IgD-negative memory B cell (primary cell): ENCODE results near the gene ALDOB. TPM values are rescaled to one million over a fixed set of nuclear protein-coding genes. Genes with fewer than 3 reads are reported as not detected.
A peak's percentile ranks its signal among the peaks of the same experiment; 100 is the strongest.

ENCODE experiments used
- H3K27ac Mint-ChIP-seq, 3 donors: one replicate each; pipeline ENCODE4 v1.8.0; 2020 to 2022; ENCODE audit warnings: mild to moderate bottlenecking in 3 of 3, mixed read lengths in 3 of 3, moderate library complexity in 1 of 3
- H3K27me3 Mint-ChIP-seq: one replicate; pipeline ENCODE4 v1.8.0; 2021; ENCODE audit warnings: mixed read lengths
- H3K36me3 Mint-ChIP-seq: one replicate; pipeline ENCODE4 v1.8.0; 2020; ENCODE audit warnings: mild to moderate bottlenecking, mixed read lengths
- H3K4me1 Mint-ChIP-seq, 3 donors: one replicate each; pipeline ENCODE4 v1.8.0; 2020 to 2022; ENCODE audit warnings: mixed read lengths in 3 of 3, mild to moderate bottlenecking in 1 of 3
- H3K4me3 Mint-ChIP-seq, 4 donors: one replicate each; pipeline ENCODE4 v1.8.0; 2020 to 2022; ENCODE audit warnings: mild to moderate bottlenecking in 4 of 4, mixed read lengths in 4 of 4, moderate library complexity in 3 of 4
- H3K9me3 Mint-ChIP-seq, 3 donors: one replicate each; pipeline ENCODE4 v1.8.0; 2020 to 2021; ENCODE audit warnings: mixed read lengths in 3 of 3, mild to moderate bottlenecking in 1 of 3
- polyA plus RNA-seq: library from polyadenylated mRNA; unstranded; fragments of 300-500 nt; fragmentation: Illumina TruSeq; gene quantifications from one replicate; pipeline ENCODE4 v1.2.3, GENCODE V29; 2021

Gene ALDOB
- polyA plus RNA-seq, 1 donor from 2014 or later, result 0.31 TPM

DNA sequence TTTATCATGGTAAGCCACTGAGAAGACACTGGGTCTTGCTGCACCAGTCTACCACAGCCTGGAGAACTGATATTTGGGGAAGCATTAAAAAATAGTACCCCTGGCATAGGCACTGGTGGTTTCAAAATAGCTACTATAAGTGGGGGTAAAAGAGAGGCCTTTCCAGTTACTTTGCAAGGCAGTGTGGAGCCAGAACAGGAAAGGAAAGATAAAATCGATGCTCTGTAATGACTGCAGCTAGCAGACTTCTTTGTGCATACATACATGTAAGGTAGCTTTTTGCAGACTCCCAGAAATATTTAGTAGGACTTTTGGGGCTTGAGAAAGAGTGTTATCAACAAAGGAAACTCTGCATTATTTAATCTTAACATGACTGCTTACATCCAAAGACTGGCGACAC lies 31.3 kb upstream of the ALDOB start:
- no peaks in the 10 kb centered on the region for H3K9me3 Mint-ChIP-seq
- H3K27me3 Mint-ChIP-seq, result peaks cover 14% of the 10 kb centered on the region
- no peaks in the 10 kb centered on the region for H3K4me1 Mint-ChIP-seq
- no peak overlapping the region for H3K4me3 Mint-ChIP-seq
- no peak overlapping the region for H3K27ac Mint-ChIP-seq
- H3K36me3 Mint-ChIP-seq, result no peaks in the 10 kb centered on the region

GRCh38 chr9:101465326-101465915 lies 29.8 kb upstream of the ALDOB start:
- Mint-ChIP-seq H3K4me3 (no peak overlapping the region), H3K9me3 (no peaks in the 10 kb centered on the region), H3K27me3 (peaks cover 12% of the 10 kb centered on the region), H3K27ac (no peak overlapping the region), H3K4me1 (no peaks in the 10 kb centered on the region), H3K36me3 (no peaks in the 10 kb centered on the region)

DNA sequence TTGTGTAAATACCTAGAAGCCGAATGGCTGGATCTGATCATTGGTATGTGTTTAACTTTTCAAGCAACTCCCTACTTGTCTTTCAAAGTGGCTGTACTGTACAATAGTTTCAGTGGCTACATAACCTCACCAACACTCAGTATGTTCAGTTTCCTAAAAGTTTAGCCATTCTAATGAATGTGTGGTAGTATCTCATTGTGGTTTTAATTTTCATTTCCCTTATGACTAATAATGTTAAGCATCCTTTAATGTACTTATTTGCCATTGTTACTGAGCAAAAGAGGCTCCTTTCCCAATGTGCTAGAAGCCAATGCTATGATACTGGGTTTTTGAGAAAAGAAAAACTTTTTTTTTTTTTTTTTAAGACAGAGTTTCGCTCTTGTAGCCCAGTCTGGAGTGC lies 27.8 kb upstream of the ALDOB start:
- Mint-ChIP-seq H3K27ac (no peak overlapping the region), H3K9me3 (no peaks in the 10 kb centered on the region), H3K36me3 (no peaks in the 10 kb centered on the region), H3K27me3 (peaks cover 8% of the 10 kb centered on the region), H3K4me3 (no peak overlapping the region), H3K4me1 (no peaks in the 10 kb centered on the region)

DNA sequence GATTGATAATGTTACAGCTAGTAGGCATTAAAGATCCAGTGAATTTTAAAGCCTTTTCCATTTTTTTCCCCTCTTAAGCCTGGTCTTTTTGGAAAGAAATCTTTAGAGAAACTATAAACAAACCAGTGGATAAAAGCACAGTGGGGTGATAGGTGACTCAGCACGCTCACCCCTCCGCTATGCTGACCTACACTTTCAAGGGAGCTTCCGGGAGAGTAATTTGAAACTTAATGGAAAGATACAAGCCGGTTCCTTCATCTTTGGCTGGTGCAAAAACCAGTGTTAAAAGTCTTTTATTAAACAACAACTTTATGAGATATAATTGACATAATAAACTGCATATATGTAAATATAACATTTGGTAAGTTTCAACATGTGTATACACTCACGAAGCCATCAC lies 27.0 kb upstream of the ALDOB start:
- Mint-ChIP-seq H3K36me3 (no peaks in the 10 kb centered on the region), H3K9me3 (no peaks in the 10 kb centered on the region), H3K27me3 (peaks cover 8% of the 10 kb centered on the region), H3K4me1 (no peaks in the 10 kb centered on the region), H3K27ac (no peak overlapping the region), H3K4me3 (no peak overlapping the region)

DNA sequence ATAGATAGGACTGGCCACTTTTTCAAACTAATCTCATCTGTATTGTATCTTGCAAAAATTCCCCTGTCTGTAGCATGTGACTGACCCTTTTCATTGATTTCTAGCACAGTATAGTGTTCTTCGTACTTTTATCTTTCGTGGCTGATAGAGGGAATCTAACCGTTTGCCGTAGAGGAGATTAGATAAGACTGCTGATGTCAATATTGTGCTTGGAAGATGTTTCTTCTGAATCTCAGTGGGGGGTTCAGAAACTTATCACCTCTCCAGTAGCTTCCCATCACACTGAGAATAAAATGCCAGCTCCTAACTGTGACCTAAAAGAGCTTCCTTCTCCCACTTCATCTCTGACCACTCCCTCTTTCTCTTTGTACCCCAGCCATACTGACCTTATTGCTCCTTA lies 25.4 kb upstream of the ALDOB start:
- no peaks in the 10 kb centered on the region for H3K36me3 Mint-ChIP-seq
- no peaks in the 10 kb centered on the region for H3K9me3 Mint-ChIP-seq
- no peaks in the 10 kb centered on the region for H3K4me1 Mint-ChIP-seq
- H3K27ac Mint-ChIP-seq, result no peak overlapping the region
- peaks cover 8% of the 10 kb centered on the region for H3K27me3 Mint-ChIP-seq
- H3K4me3 Mint-ChIP-seq, result no peak overlapping the region

DNA sequence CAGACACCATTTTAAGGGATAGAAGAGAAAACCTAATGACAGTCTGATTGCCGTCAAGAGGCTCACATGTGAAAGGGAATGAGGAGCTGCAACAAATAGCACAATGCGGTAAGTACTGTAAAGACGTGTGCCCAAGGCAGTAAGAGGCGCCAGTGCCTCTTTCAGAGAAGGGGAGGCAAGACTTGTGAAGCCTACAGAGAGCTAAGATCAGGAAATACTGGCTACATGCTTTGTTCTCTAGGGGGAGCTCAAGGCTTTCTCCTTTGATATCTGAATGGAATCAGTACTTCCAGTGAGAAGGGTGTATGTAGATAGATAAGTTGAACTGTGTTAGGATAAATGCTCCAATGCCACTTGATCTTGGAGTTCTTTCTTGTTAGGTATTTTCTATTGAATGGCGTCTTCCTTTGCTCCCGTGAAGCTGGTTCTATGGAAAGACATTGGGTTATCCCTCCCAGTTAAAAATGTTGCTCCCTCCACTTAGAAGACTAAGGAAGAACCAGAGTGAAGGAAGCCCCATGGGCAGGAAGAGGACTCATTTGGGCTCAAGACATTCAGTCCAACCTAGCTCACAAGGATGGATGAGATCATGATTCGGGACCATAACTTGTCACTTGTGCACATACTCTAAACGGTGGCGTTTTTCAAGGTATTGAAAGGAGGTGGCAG lies 23.5 kb upstream of the ALDOB start:
- H3K27me3 Mint-ChIP-seq, result peaks cover under 1% of the 10 kb centered on the region
- no peaks in the 10 kb centered on the region for H3K4me1 Mint-ChIP-seq
- no peaks in the 10 kb centered on the region for H3K9me3 Mint-ChIP-seq
- H3K36me3 Mint-ChIP-seq, result no peaks in the 10 kb centered on the region
- H3K4me3 Mint-ChIP-seq, result no peak overlapping the region
- H3K27ac Mint-ChIP-seq, result no peak overlapping the region

DNA sequence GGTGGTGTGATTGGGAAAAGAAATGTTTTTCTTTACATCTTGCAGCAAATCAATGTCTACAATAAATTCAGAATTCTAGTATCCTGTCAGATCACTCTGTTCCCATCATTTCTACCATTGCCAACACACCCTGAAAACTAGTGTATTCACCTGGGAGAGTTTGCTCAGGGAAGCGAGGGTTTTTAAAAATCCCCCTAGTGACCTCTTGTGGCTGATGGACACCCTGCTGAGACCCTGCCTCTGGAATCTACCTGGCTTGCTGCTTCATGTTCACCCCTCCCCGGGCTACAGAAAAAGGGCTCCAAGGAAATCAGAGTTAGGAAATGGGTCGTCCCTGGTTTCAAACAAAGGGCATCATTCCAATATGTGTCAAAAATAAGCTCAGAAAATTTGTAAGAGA lies 21.4 kb upstream of the ALDOB start:
- H3K9me3 Mint-ChIP-seq, result peaks cover 3 to 8% (median 4%) of the 10 kb centered on the region in 3 donors
- no peaks in the 10 kb centered on the region for H3K36me3 Mint-ChIP-seq
- H3K27ac Mint-ChIP-seq, result no peak overlapping the region
- H3K4me1 Mint-ChIP-seq, result no peaks in the 10 kb centered on the region
- H3K27me3 Mint-ChIP-seq, result no peaks in the 10 kb centered on the region
- H3K4me3 Mint-ChIP-seq, result no peak overlapping the region

DNA sequence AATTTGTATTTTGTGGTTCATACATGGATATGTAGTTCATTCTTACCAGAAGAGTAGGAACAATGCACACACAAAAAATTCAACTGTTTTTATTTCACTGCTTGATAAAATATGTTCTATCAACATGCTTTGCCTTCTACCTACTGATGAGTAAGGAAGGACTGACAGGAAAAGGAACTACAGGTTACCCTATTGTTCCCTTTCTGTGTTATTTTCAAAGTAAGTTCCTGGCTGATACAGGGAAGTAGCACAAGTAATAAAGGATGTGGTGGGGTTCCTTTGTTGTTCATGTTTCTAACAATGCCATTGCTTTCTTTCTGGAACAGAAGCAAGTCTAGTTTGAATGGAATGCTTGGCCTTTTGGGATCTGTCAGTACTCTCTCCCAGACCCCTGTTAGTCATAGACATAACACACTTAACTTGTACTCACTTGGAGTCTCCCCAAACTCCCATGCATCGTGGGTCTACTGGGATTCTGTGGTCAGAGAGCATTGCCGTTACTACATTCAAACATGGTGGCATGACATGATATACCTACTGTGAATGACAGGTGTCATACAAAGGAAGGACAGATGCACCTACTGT lies 20.2 kb upstream of the ALDOB start:
- no peaks in the 10 kb centered on the region for H3K27me3 Mint-ChIP-seq
- no peaks in the 10 kb centered on the region for H3K36me3 Mint-ChIP-seq
- no peaks in the 10 kb centered on the region for H3K4me1 Mint-ChIP-seq
- no peak overlapping the region for H3K27ac Mint-ChIP-seq
- H3K9me3 Mint-ChIP-seq, result peaks cover 3 to 8% (median 4%) of the 10 kb centered on the region in 3 donors
- H3K4me3 Mint-ChIP-seq, result no peak overlapping the region

DNA sequence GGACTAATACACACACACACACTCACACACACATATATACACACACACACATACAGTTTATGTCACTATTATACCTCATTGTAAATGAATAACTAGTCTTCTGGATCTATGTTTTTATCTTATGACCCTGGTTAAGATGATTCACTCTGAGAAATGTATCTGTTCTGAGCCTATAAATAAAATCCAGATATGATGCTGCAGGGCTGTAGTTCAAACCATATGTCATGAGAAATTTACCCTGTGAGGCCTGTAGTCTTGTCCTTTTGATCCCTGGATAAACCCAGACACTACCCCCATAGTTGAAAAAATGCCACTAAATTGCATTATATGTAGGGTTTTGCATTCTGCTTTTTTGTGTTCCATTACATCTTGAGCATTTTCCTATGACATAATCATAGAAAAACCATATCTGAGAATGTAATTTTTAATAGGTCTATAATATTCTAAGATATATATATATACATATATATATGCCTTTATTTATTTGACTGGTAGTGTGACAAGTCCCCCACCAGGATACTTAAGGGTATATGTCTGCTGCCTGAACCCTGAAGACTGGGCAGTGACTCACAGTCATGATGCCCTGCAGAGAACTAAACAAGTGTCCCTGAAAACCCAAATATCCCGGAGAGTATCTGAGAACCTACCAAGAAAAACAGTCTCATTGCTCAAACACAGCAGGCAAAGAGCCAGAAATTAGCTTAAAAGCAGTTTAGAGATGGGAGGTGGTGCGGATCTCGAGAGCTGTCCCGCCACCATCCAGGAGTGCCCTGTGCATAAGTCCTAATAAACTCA lies 18.4 kb upstream of the ALDOB start:
- no peak overlapping the region for H3K27ac Mint-ChIP-seq
- H3K9me3 Mint-ChIP-seq, result peaks cover 3 to 8% (median 4%) of the 10 kb centered on the region in 3 donors
- H3K4me3 Mint-ChIP-seq, result no peak overlapping the region
- H3K36me3 Mint-ChIP-seq, result no peaks in the 10 kb centered on the region
- H3K27me3 Mint-ChIP-seq, result peaks cover 5% of the 10 kb centered on the region
- H3K4me1 Mint-ChIP-seq, result peaks cover 0 to 4% (median 2%) of the 10 kb centered on the region in 3 donors

GRCh38 chr9:101451498-101451897 lies 15.9 kb upstream of the ALDOB start:
- Mint-ChIP-seq H3K9me3 (peaks cover 3 to 8% (median 4%) of the 10 kb centered on the region in 3 donors), H3K4me1 (peaks cover 0 to 7% (median 2%) of the 10 kb centered on the region in 3 donors), H3K36me3 (no peaks in the 10 kb centered on the region), H3K4me3 (no peak overlapping the region), H3K27ac (no peak overlapping the region), H3K27me3 (peaks cover 8% of the 10 kb centered on the region)

DNA sequence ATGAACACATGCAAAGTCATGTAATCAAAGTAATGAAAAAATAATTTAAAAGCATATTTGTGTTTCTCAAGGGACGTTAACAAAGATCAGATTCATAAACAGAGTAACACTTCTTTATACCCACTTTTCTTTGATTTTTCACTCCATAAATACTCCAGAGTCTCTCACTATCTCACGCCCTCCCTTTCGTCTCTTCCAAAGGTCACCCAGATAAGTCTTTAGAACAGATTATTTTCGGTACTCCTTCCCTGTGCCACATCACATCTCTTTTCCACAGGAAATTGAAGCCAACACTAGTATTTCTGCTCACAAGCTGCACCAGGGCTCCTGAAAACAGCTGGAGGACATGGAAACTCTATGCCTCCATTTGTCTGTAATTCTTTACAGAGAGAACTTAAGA lies 15.4 kb upstream of the ALDOB start:
- H3K27me3 Mint-ChIP-seq, result peaks cover 10% of the 10 kb centered on the region
- no peaks in the 10 kb centered on the region for H3K36me3 Mint-ChIP-seq
- H3K4me1 Mint-ChIP-seq, result peaks cover 0 to 7% (median 2%) of the 10 kb centered on the region in 3 donors
- no peak overlapping the region for H3K27ac Mint-ChIP-seq
- peaks cover 3 to 8% (median 4%) of the 10 kb centered on the region in 3 donors for H3K9me3 Mint-ChIP-seq
- H3K4me3 Mint-ChIP-seq, result no peak overlapping the region

DNA sequence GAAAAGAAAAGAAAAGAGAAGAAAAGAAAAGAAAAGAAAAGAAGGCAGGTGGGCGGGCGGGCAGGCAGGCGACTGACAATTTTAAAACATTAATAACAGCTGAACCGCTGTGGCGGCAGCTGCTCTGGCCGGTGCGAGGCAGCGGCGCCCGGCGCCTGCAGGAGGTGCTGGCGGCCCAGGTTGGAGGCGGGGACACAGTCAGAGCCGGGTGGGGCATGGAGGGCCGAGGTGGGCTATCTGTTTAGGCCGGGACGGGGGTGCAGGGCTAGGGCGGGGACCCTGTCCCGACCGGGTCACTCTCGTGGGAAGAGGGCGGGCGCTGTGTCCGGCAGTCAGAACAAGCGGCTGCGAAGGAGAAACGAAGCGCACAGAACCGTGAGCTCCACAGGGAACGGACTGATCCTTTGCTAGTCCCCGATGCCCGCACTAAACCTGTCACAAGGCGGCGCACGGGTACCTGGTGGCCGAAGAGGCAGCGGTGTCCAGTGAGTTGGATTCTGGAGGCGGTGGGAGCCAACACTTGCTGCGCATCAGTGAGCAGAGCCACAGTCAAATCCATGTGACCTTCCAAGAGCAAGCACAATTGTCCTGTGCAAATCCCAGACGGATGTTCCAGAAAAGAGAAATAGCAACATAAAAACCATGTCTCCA lies 13.6 kb upstream of the ALDOB start:
- H3K27me3 Mint-ChIP-seq, result peaks cover 18% of the 10 kb centered on the region
- no peak overlapping the region for H3K27ac Mint-ChIP-seq
- no peaks in the 10 kb centered on the region for H3K36me3 Mint-ChIP-seq
- peaks cover 3 to 8% (median 4%) of the 10 kb centered on the region in 3 donors for H3K9me3 Mint-ChIP-seq
- H3K4me3 Mint-ChIP-seq, result peak overlapping the region; percentile 61 to 93 (median 86)
- peaks cover 0 to 10% (median 2%) of the 10 kb centered on the region in 3 donors for H3K4me1 Mint-ChIP-seq

DNA sequence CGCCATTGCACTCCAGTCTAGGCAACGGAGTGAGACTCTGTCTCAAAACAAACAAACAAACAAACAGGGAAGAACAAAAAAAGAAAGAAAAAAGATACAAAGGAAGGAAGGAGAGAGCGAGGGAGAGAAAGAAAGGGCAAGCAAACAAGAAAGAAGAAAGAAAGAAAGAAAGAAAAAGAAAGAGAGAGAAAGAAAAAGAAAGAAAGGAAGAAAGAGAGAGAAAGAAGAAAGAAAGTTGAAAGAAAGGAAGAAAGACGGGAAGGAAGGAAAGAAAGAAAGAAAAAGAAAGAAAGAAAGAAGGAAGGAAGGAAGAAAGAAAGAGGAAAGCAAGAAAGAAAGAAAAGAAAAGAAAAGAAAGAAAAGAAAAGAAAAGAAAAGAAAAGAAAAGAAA lies 13.1 kb upstream of the ALDOB start:
- peaks cover 18% of the 10 kb centered on the region for H3K27me3 Mint-ChIP-seq
- peak overlapping the region in 1 of 3 donors; percentile 32 for H3K27ac Mint-ChIP-seq
- H3K9me3 Mint-ChIP-seq, result peaks cover 3 to 8% (median 4%) of the 10 kb centered on the region in 3 donors
- H3K36me3 Mint-ChIP-seq, result no peaks in the 10 kb centered on the region
- H3K4me1 Mint-ChIP-seq, result peaks cover 0 to 10% (median 2%) of the 10 kb centered on the region in 3 donors
- H3K4me3 Mint-ChIP-seq, result peak overlapping the region; percentile 61 to 93 (median 86)

GRCh38 chr9:101446732-101447131 lies 11.2 kb upstream of the ALDOB start:
- Mint-ChIP-seq H3K4me1 (peaks cover 0 to 10% (median 2%) of the 10 kb centered on the region in 3 donors), H3K27me3 (peaks cover 22% of the 10 kb centered on the region), H3K27ac (no peak overlapping the region), H3K36me3 (no peaks in the 10 kb centered on the region), H3K4me3 (peak overlapping the region in 1 of 4 donors; percentile 43), H3K9me3 (no peaks in the 10 kb centered on the region)
